IPS DF 6.9 (cell line): ENCODE measurements around the gene ICOS.

ENCODE experiments used
- DNase-seq: peaks from one replicate; pipeline ENCODE4 v3.0.0-alpha.2; 2013; ENCODE audit warnings: low read depth, low spot score
- H3K27ac ChIP-seq: one replicate; pipeline ENCODE4 v1.5.1; 2013; ENCODE audit warnings: low read length, control low read depth
- H3K27me3 ChIP-seq: 2 replicates; pipeline ENCODE4 v1.6.1; 2013; ENCODE audit warnings: mild to moderate bottlenecking, low read length; ENCODE audit not compliant: control insufficient read depth, insufficient read depth
- H3K36me3 ChIP-seq: 2 replicates; pipeline ENCODE4 v1.6.1; 2013; ENCODE audit warnings: low read length; ENCODE audit not compliant: control insufficient read depth, insufficient read depth
- H3K4me1 ChIP-seq: 2 replicates; pipeline ENCODE4 v1.6.1; 2013; ENCODE audit warnings: low read length; ENCODE audit not compliant: control insufficient read depth, insufficient read depth
- H3K4me3 ChIP-seq: 2 replicates; pipeline ENCODE4 v1.5.1; 2013; ENCODE audit warnings: mild to moderate bottlenecking, low read length
- H3K9me3 ChIP-seq: 2 replicates; pipeline ENCODE4 v1.6.1; 2013; ENCODE audit warnings: low read length, inconsistent platforms; ENCODE audit not compliant: control insufficient read depth, insufficient read depth
- WGBS: extraction: QIAGEN DNeasy Blood & Tissue Kit; methylation state at CpG from one replicate; pipeline ENCODE4 v1.1.7; 2013; ENCODE audit warnings: mixed read lengths, missing lambda C conversion rate; ENCODE audit not compliant: insufficient read length, insufficient coverage; 5-methylcytosine and 5-hydroxymethylcytosine counted together

ICOS gene

GRCh38 chr2:204005940-204006721 lies 69.6 kb downstream of the ICOS start:
- H3K27ac ChIP-seq = no peak overlapping the region
- no peaks in the 10 kb centered on the region for H3K27me3 ChIP-seq
- H3K36me3 ChIP-seq = no peaks in the 10 kb centered on the region
- no peaks in the 10 kb centered on the region for H3K9me3 ChIP-seq
- WGBS = no CpG with 5 or more reads among the region's 3 CpGs
- no peaks in the 10 kb centered on the region for H3K4me1 ChIP-seq
- no peak for DNase-seq
- H3K4me3 ChIP-seq = no peak overlapping the region

DNA sequence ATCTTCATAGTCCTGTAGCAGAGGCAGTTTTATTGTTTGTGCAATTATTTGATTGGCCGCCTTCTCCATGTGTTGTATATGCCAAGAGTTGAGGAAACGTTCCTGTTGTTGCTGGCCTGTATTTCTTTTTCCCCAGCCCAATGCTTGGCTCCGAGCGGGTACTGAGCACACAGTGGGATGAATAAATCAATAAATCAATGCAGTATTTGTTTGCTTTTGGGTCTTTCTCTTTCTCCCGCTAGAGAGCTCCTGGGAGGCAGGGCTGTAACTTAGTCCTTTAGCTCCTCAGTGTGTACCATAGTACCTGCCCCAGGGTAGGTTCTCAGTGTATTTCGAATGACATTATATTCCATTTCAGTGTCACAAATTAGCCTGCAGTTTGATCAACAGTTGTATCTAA lies 71.8 kb downstream of the ICOS start:
- H3K36me3 ChIP-seq = no peaks in the 10 kb centered on the region
- no peaks in the 10 kb centered on the region for H3K27me3 ChIP-seq
- H3K27ac ChIP-seq = no peak overlapping the region
- H3K9me3 ChIP-seq = no peaks in the 10 kb centered on the region
- DNase-seq = no peak
- H3K4me1 ChIP-seq = no peaks in the 10 kb centered on the region
- H3K4me3 ChIP-seq = no peak overlapping the region
- WGBS = no CpG with 5 or more reads among the region's 6 CpGs

DNA sequence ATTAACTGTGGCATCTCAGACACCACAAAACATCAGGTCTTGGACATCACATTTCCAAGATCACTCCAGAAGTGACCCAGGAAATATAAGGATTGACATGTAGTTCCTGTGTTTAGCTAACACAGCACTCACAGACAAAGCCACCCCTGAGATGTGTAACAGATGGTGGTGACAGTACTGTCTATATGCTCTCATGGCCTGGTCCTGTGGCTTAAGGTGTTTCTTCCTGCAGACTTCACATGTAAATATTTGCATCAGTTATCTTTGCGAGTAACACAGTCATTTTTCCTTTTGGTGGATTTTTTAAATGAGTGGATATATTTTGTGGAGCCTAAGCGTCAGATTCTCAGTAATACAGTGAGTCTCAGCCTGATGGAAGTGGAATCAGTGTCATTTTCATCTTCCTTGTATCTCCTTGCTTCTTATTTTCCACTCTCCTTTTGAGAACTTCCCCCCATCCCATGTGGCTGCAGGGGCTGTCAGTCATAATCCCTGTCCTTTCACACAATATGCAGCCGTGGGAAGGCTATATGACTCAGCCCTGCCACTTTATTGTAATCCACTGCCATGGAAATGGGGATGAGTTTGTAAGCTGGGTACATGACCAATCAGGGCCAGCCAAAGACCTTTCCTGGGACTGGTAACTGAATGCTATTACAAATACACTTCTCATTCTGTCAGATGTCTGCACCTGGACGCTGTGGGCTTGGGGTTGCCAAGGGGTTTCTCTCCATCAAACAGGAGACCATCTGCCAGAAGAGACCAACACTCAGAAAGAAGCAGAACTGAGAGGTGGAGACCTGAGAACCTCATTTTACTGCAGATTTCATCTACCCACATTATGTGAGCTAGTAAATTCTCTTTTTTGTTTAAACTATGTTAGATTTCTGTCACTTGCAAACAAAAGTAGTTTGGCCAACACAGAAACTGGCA lies 74.3 kb downstream of the ICOS start:
- H3K4me1 ChIP-seq = no peaks in the 10 kb centered on the region
- H3K36me3 ChIP-seq = no peaks in the 10 kb centered on the region
- no peak for DNase-seq
- H3K27ac ChIP-seq = no peak overlapping the region
- H3K27me3 ChIP-seq = no peaks in the 10 kb centered on the region
- no peak overlapping the region for H3K4me3 ChIP-seq
- no CpG with 5 or more reads among the region's 4 CpGs for WGBS
- H3K9me3 ChIP-seq = no peaks in the 10 kb centered on the region
